Measurements from ENCODE around the gene TDRD12. TPM values are rescaled to one million over a fixed set of nuclear protein-coding genes. Genes with fewer than 3 reads are reported as not detected.
"Not testable (repeated sequence)": the region's sequence is repeated elsewhere in the genome, so short reads cannot be mapped to it uniquely, and the experiment has no call there.

TDRD12 gene
- total RNA-seq, 1 donor = 0.36 TPM

GRCh38 chr19:32852216-32852615 is 132.6 kb downstream of the TDRD12 start:
- Histone ChIP-seq H4K20me1 (ENCODE audit: insufficient read depth, low read length) (no peaks in the 10 kb centered on the region), H3K27ac (ENCODE audit: low read depth, low read length) (no peak overlapping the region), H3K4me3 (ENCODE audit: insufficient read depth, low read length) (no peak overlapping the region), H3K4me1 (ENCODE audit: insufficient read depth, low read length) (no peaks in the 10 kb centered on the region), H2AFZ (ENCODE audit: low read length) (no peak overlapping the region), H3K9me3 (ENCODE audit: low read depth, low read length) (no peaks in the 10 kb centered on the region), H3K4me2 (ENCODE audit: insufficient read depth, low read length) (no peak overlapping the region), H3K36me3 (ENCODE audit: insufficient read depth, low read length) (no peaks in the 10 kb centered on the region), H3K79me2 (ENCODE audit: insufficient read depth, low read length) (no peaks in the 10 kb centered on the region), H3K27me3 (ENCODE audit: insufficient read depth, low read length) (no peaks in the 10 kb centered on the region)
- no peak for DNase-seq (ENCODE audit: insufficient read length, low spot score, missing footprints)
- TF ChIP-seq CTCF (IDR thresholded peaks at IDR 0.05; ENCODE audit: extremely low read depth, low read depth, low read length) = no peak

- not testable (repeated sequence) for H3K27me3 ChIP-seq (ENCODE audit: insufficient read depth, low read length); H4K20me1 ChIP-seq (ENCODE audit: insufficient read depth, low read length); H3K4me1 ChIP-seq (ENCODE audit: insufficient read depth, low read length); H2AFZ ChIP-seq (ENCODE audit: low read length); H3K27ac ChIP-seq (ENCODE audit: low read depth, low read length); H3K4me3 ChIP-seq (ENCODE audit: insufficient read depth, low read length); DNase-seq (ENCODE audit: insufficient read length, low spot score, missing footprints); H3K9me3 ChIP-seq (ENCODE audit: low read depth, low read length); H3K4me2 ChIP-seq (ENCODE audit: insufficient read depth, low read length); H3K79me2 ChIP-seq (ENCODE audit: insufficient read depth, low read length); H3K36me3 ChIP-seq (ENCODE audit: insufficient read depth, low read length)
These were observed 137.3 kb downstream of the TDRD12 start for GRCh38 chr19:32856818-32857217.

GRCh38 chr19:32857584-32857983 is 138.0 kb downstream of the TDRD12 start:
- Histone ChIP-seq H2AFZ (ENCODE audit: low read length) (no peak overlapping the region), H3K4me1 (ENCODE audit: insufficient read depth, low read length) (no peaks in the 10 kb centered on the region), H3K79me2 (ENCODE audit: insufficient read depth, low read length) (no peaks in the 10 kb centered on the region), H3K27me3 (ENCODE audit: insufficient read depth, low read length) (no peaks in the 10 kb centered on the region), H3K4me2 (ENCODE audit: insufficient read depth, low read length) (no peak overlapping the region), H4K20me1 (ENCODE audit: insufficient read depth, low read length) (no peaks in the 10 kb centered on the region), H3K9me3 (ENCODE audit: low read depth, low read length) (no peaks in the 10 kb centered on the region), H3K4me3 (ENCODE audit: insufficient read depth, low read length) (no peak overlapping the region), H3K36me3 (ENCODE audit: insufficient read depth, low read length) (no peaks in the 10 kb centered on the region), H3K27ac (ENCODE audit: low read depth, low read length) (no peak overlapping the region)
- TF ChIP-seq CTCF (IDR thresholded peaks at IDR 0.05; ENCODE audit: extremely low read depth, low read depth, low read length) = no peak
- no peak for DNase-seq (ENCODE audit: insufficient read length, low spot score, missing footprints)

GRCh38 chr19:32858155-32858554 is 138.6 kb downstream of the TDRD12 start:
- no peaks in the 10 kb centered on the region for H3K27me3 ChIP-seq (ENCODE audit: insufficient read depth, low read length)
- H3K4me1 ChIP-seq (ENCODE audit: insufficient read depth, low read length) = no peaks in the 10 kb centered on the region
- DNase-seq (ENCODE audit: insufficient read length, low spot score, missing footprints) = peak; percentile 30
- no peaks in the 10 kb centered on the region for H3K36me3 ChIP-seq (ENCODE audit: insufficient read depth, low read length)
- no peak overlapping the region for H3K4me2 ChIP-seq (ENCODE audit: insufficient read depth, low read length)
- no peaks in the 10 kb centered on the region for H4K20me1 ChIP-seq (ENCODE audit: insufficient read depth, low read length)
- H3K79me2 ChIP-seq (ENCODE audit: insufficient read depth, low read length) = no peaks in the 10 kb centered on the region
- H3K4me3 ChIP-seq (ENCODE audit: insufficient read depth, low read length) = no peak overlapping the region
- TF ChIP-seq CTCF (IDR thresholded peaks at IDR 0.05; ENCODE audit: extremely low read depth, low read depth, low read length) = no peak
- no peak overlapping the region for H3K27ac ChIP-seq (ENCODE audit: low read depth, low read length)
- no peak overlapping the region for H2AFZ ChIP-seq (ENCODE audit: low read length)
- H3K9me3 ChIP-seq (ENCODE audit: low read depth, low read length) = no peaks in the 10 kb centered on the region

All from osteoblast (primary cell).